H4 (cell line): ENCODE data around the gene TSPAN18. TPM values are rescaled to one million over a fixed set of nuclear protein-coding genes. Genes with fewer than 3 reads are reported as not detected.

Experiments used
- DNase-seq: peaks from one replicate; pipeline ENCODE4 v3.0.0-alpha.2; 2015; ENCODE audit warnings: low spot score
- total RNA-seq: library from RNA; depleted of rRNA; stranded (reverse); fragments of >200 nt; shearing (Covaris generic); gene quantifications from 2 replicates; pipeline ENCODE4 v1.2.3, GENCODE V29; 2014

TSPAN18 gene
- total RNA-seq, 1 experiment from 2014 or later = 0.83 TPM

GRCh38 chr11:44759743-44760476, 33.1 kb downstream of the TSPAN18 start:
- no peak for DNase-seq

GRCh38 chr11:44760477-44760872, 33.7 kb downstream of the TSPAN18 start:
- no peak for DNase-seq

- peak; percentile 92 for DNase-seq
Observed at GRCh38 chr11:44760917-44761550, 34.3 kb downstream of the TSPAN18 start.

- no peak for DNase-seq
Observed at GRCh38 chr11:44761551-44761961, 34.8 kb downstream of the TSPAN18 start.

- DNase-seq = no peak
Observed at GRCh38 chr11:44763121-44763820, 36.5 kb downstream of the TSPAN18 start.

- no peak for DNase-seq
Observed at GRCh38 chr11:44764583-44764982, 37.8 kb downstream of the TSPAN18 start.

- no peak for DNase-seq
Observed at GRCh38 chr11:44765026-44765595, 38.3 kb downstream of the TSPAN18 start.

GRCh38 chr11:44765676-44766075, 38.9 kb downstream of the TSPAN18 start:
- DNase-seq = no peak

GRCh38 chr11:44766112-44766971, 39.6 kb downstream of the TSPAN18 start:
- peak; percentile 95 for DNase-seq

- no peak for DNase-seq
Observed at GRCh38 chr11:44766972-44767278, 40.2 kb downstream of the TSPAN18 start.

- no peak for DNase-seq
Observed at GRCh38 chr11:44767421-44767820, 40.7 kb downstream of the TSPAN18 start.

GRCh38 chr11:44770401-44770800, 43.6 kb downstream of the TSPAN18 start:
- DNase-seq = no peak

- DNase-seq = no peak
Observed at GRCh38 chr11:44771252-44771734, 44.5 kb downstream of the TSPAN18 start.

GRCh38 chr11:44771841-44772240, 45.1 kb downstream of the TSPAN18 start:
- no peak for DNase-seq

- DNase-seq = peak; percentile 46
Observed at GRCh38 chr11:44773351-44773965, 46.7 kb downstream of the TSPAN18 start.

GRCh38 chr11:44774108-44774507, 47.3 kb downstream of the TSPAN18 start:
- DNase-seq = peak; percentile 47

- no peak for DNase-seq
Observed at GRCh38 chr11:44774731-44775130, 48.0 kb downstream of the TSPAN18 start.

GRCh38 chr11:44775366-44775984, 48.7 kb downstream of the TSPAN18 start:
- DNase-seq = peak; percentile 63

GRCh38 chr11:44775985-44776446, 49.3 kb downstream of the TSPAN18 start:
- no peak for DNase-seq

- DNase-seq = no peak
Observed at GRCh38 chr11:44776551-44777208, 49.9 kb downstream of the TSPAN18 start.
